Measurements from ENCODE around the gene SHROOM1.

DNA sequence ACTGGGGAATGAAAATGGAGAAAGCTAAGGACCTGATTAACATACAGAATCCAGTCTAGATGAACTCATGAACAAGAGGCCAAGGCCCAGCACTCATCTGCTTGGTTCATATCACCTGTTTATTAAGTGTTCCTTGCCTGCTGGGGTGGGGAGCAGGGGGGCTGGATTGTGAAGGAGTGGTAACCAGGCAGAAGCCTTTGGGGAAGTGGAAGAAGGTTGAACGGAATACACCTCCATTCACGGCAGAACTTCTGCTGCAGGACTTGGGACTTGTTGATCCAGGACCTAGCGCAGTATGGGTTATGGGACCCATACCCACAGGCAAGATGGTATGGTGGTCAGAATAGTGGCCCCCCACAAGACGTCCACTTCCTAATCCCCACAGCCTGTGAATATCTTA lies 44.6 kb downstream of the SHROOM1 start:
- TF ChIP-seq, protein P1, sequence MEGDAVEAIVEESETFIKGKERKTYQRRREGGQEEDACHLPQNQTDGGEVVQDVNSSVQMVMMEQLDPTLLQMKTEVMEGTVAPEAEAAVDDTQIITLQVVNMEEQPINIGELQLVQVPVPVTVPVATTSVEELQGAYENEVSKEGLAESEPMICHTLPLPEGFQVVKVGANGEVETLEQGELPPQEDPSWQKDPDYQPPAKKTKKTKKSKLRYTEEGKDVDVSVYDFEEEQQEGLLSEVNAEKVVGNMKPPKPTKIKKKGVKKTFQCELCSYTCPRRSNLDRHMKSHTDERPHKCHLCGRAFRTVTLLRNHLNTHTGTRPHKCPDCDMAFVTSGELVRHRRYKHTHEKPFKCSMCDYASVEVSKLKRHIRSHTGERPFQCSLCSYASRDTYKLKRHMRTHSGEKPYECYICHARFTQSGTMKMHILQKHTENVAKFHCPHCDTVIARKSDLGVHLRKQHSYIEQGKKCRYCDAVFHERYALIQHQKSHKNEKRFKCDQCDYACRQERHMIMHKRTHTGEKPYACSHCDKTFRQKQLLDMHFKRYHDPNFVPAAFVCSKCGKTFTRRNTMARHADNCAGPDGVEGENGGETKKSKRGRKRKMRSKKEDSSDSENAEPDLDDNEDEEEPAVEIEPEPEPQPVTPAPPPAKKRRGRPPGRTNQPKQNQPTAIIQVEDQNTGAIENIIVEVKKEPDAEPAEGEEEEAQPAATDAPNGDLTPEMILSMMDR (IDR thresholded peaks at IDR 0.05): no peak
- no peak for TF ChIP-seq POLR2A (IDR thresholded peaks at IDR 0.05)

Measured in ovary (tissue), 3 donors.